SK-N-SH (cell line): ENCODE data around the gene ZKSCAN5. TPM values are rescaled to one million over a fixed set of nuclear protein-coding genes. Genes with fewer than 3 reads are reported as not detected.

Experiments
- CTCF ChIA-PET: fragments of 300-600, 350-600 bp; formaldehyde crosslinking; extraction: SDS; loops from one replicate; lab custom pipeline; 2021; lab: Yijun Ruan, JAX
- POLR2A ChIA-PET: fragments of 350-600 bp; sonication (Branson Sonifier 250); formaldehyde crosslinking; extraction: SDS; loops from one replicate; lab custom pipeline; 2020; ENCODE audit warnings: antibody characterized with exemption, inconsistent platforms; lab: Yijun Ruan, JAX
- DNase-seq: peaks from one replicate; pipeline ENCODE4 v3.0.0; 2012
- H2AFZ ChIP-seq: fragments of 200-600 bp; sonication (generic); 2 replicates; pipeline ENCODE4 v1.8.1; 2016; ENCODE audit warnings: antibody characterized with exemption, mild to moderate bottlenecking, low read depth
- H3F3A ChIP-seq: fragments of 200-600 bp; sonication (generic); replicated peaks from 2 replicates; pipeline ENCODE3; 2016; ENCODE audit warnings: antibody characterized with exemption, mild to moderate bottlenecking; ENCODE audit not compliant: insufficient read depth
- H3K27ac ChIP-seq, 2 experiments: fragments of 200-500 bp in 1 of 2; fragments of 200-600 bp in 1 of 2; sonication (Bioruptor generic) in 1 of 2; sonication (generic), shearing (Covaris generic) in 1 of 2; 2 replicates each; pipeline versions ENCODE4 v1.5.1 to v1.6.1; 2014 to 2016; ENCODE audit warnings: low read depth in 2 of 2, inconsistent platforms in 1 of 2, low read length in 1 of 2, mild to moderate bottlenecking in 1 of 2, mixed read lengths in 1 of 2
- H3K27me3 ChIP-seq: fragments of 200-600 bp; sonication (generic), shearing (Covaris generic); 2 replicates; pipeline ENCODE4 v1.6.1; 2016; ENCODE audit warnings: mixed run types; ENCODE audit not compliant: insufficient read depth
- H3K36me3 ChIP-seq, 2 experiments: fragments of 200-500 bp in 1 of 2; fragments of 200-600 bp in 1 of 2; sonication (Bioruptor generic) in 1 of 2; sonication (generic) in 1 of 2; replicated peaks in 1 of 2; 2 replicates each; pipeline versions ENCODE3 to v1.5.1; 2014 to 2016; ENCODE audit warnings: low read length in 1 of 2, mild to moderate bottlenecking in 1 of 2; ENCODE audit not compliant: insufficient read depth in 2 of 2, control insufficient read depth in 1 of 2
- H3K4me1 ChIP-seq, 2 experiments: fragments of 200-500 bp in 1 of 2; fragments of 200-600 bp in 1 of 2; sonication (Bioruptor generic) in 1 of 2; sonication (generic), shearing (Covaris generic) in 1 of 2; 2 replicates each; pipeline versions ENCODE4 v1.5.1 to v1.6.1; 2014 to 2016; ENCODE audit warnings: low read depth in 1 of 2, low read length in 1 of 2, mixed run types in 1 of 2; ENCODE audit not compliant: insufficient read depth in 2 of 2, control insufficient read depth in 1 of 2
- H3K4me2 ChIP-seq: fragments of 200-600 bp; sonication (generic), shearing (Covaris generic); 2 replicates; pipeline ENCODE4 v1.6.1; 2017; ENCODE audit warnings: mixed run types
- H3K4me3 ChIP-seq, 2 experiments: fragments of 200-500 bp in 1 of 2; fragments of 200-600 bp in 1 of 2; sonication (Bioruptor generic) in 1 of 2; sonication (generic), shearing (Covaris generic) in 1 of 2; 2 replicates each; pipeline versions ENCODE4 v1.5.1 to v1.8.1; 2014 to 2016; ENCODE audit warnings: low read depth in 2 of 2, inconsistent platforms in 1 of 2, low read length in 1 of 2, mild to moderate bottlenecking in 1 of 2, mixed read lengths in 1 of 2, moderate library complexity in 1 of 2
- H3K79me2 ChIP-seq: fragments of 200-600 bp; sonication (generic); 2 replicates; pipeline ENCODE4 v1.8.1; 2017; ENCODE audit warnings: mild to moderate bottlenecking; ENCODE audit not compliant: insufficient read depth
- H3K9ac ChIP-seq: fragments of 200-600 bp; sonication (generic); 2 replicates; pipeline ENCODE4 v1.6.1; 2017; ENCODE audit warnings: mixed run types
- H3K9me2 ChIP-seq: fragments of 200-600 bp; sonication (generic); 2 replicates; pipeline ENCODE4 v1.6.1; 2017; ENCODE audit warnings: mixed run types
- H3K9me3 ChIP-seq: fragments of 200-600 bp; sonication (generic); 2 replicates; pipeline ENCODE4 v1.6.1; 2017; ENCODE audit warnings: mixed run types, mild to moderate bottlenecking, moderate library complexity
- H4K20me1 ChIP-seq: fragments of 200-600 bp; sonication (generic); 2 replicates; pipeline ENCODE4 v1.6.1; 2017; ENCODE audit warnings: mild to moderate bottlenecking, mixed run types; ENCODE audit not compliant: insufficient read depth
- EZH2phosphoT487 ChIP-seq: fragments of 200-600 bp; sonication (generic); IDR thresholded peaks from 2 replicates; pipeline ENCODE4 v1.6.1; 2017; ENCODE audit warnings: low read depth, mixed run types, mild to moderate bottlenecking, antibody characterized with exemption, moderate library complexity, borderline replicate concordance
- FOSL2 ChIP-seq: IDR thresholded peaks from 2 replicates; pipeline ENCODE4 v1.4.0; 2012; ENCODE audit warnings: low read depth, mild to moderate bottlenecking, moderate library complexity, borderline replicate concordance
- FOXJ3 ChIP-seq: sonication (generic); formaldehyde crosslinking; IDR thresholded peaks from 2 replicates; pipeline ENCODE4 v1.5.1; 2020; ENCODE audit warnings: mild to moderate bottlenecking, missing genetic modification reagents
- GABPA ChIP-seq: IDR thresholded peaks from 2 replicates; pipeline ENCODE4 v1.4.0; 2012; ENCODE audit warnings: low read depth, mild to moderate bottlenecking
- JUND ChIP-seq: IDR thresholded peaks from 2 replicates; pipeline ENCODE4 v1.4.0; 2012
- MAX ChIP-seq: IDR thresholded peaks from 2 replicates; pipeline ENCODE4 v1.4.0; 2012; ENCODE audit warnings: low read depth
- MXI1 ChIP-seq: IDR thresholded peaks from 2 replicates; pipeline ENCODE4 v1.6.1; 2012; ENCODE audit warnings: mild to moderate bottlenecking, low read depth, low read length, improper control_type of control experiment
- NFIC ChIP-seq: IDR thresholded peaks from 2 replicates; pipeline ENCODE4 v1.4.0; 2012; ENCODE audit warnings: borderline replicate concordance
- NRF1 ChIP-seq: IDR thresholded peaks from 2 replicates; pipeline ENCODE4 v1.6.1; 2012; ENCODE audit warnings: low read depth, mild to moderate bottlenecking, low read length
- POLR2AphosphoS5 ChIP-seq: IDR thresholded peaks from 2 replicates; pipeline ENCODE4 v1.6.1; 2012; ENCODE audit warnings: low read depth, low read length
- RCOR1 ChIP-seq: fragments of 150-350 bp; IDR thresholded peaks from 2 replicates; pipeline ENCODE4 v1.6.1; 2017; ENCODE audit warnings: antibody characterized with exemption, low read length
- REST ChIP-seq: IDR thresholded peaks from 2 replicates; pipeline ENCODE4 v1.6.1; 2012; ENCODE audit warnings: mild to moderate bottlenecking, low read depth, low read length, moderate library complexity
- TCF12 ChIP-seq: IDR thresholded peaks from 2 replicates; pipeline ENCODE4 v1.4.0; 2012
- TEAD4 ChIP-seq: IDR thresholded peaks from 2 replicates; pipeline ENCODE4 v1.4.0; 2012; ENCODE audit warnings: mild to moderate bottlenecking, borderline replicate concordance; ENCODE audit not compliant: insufficient read depth
- ZBTB33 ChIP-seq: IDR thresholded peaks from 2 replicates; pipeline ENCODE4 v1.4.0; 2012; ENCODE audit warnings: low read depth, borderline replicate concordance
- WGBS: methylation state at CpG from one replicate; pipeline ENCODE4 v1.1.6; 2017; ENCODE audit warnings: low lambda C conversion rate; 5-methylcytosine and 5-hydroxymethylcytosine counted together
- polyA plus RNA-seq, 3 experiments: library from polyadenylated mRNA; depleted of rRNA; stranded (reverse); fragments of >200 nt; gene quantifications; 2 replicates each; pipeline ENCODE4 v1.2.3, GENCODE V29; 2012

ZKSCAN5 gene
- polyA plus RNA-seq, 1 of the 3 experiments (the other 2 are of a cell fraction): 7.5 TPM

- CTCF ChIA-PET: no interaction called here
- H3K36me3 ChIP-seq: peaks cover 55 to 63% of the 10 kb centered on the region in 2 experiments
- DNase-seq: no peak
Measured at GRCh38 chr7:99562114-99562784, 57.8 kb downstream of the ZKSCAN5 start.

GRCh38 chr7:99562832-99563231 lies 58.4 kb downstream of the ZKSCAN5 start:
- peaks cover 82% of the 10 kb centered on the region for H3K79me2 ChIP-seq
- H2AFZ ChIP-seq: no peak overlapping the region
- H3F3A ChIP-seq: peaks cover 64% of the 10 kb centered on the region
- H4K20me1 ChIP-seq: 0 out of 2 replicates have a peak, but pooled peaks cover 5% of the 10 kb centered on the region
- peak overlapping the region; percentile 64 for H3K9ac ChIP-seq
- H3K4me3 ChIP-seq: no peak overlapping the region
- H3K9me2 ChIP-seq: no peaks in the 10 kb centered on the region
- ChIA-PET POLR2A (no interaction called here), CTCF (no interaction called here)
- peak overlapping the region; percentile 58 to 99 for H3K27ac ChIP-seq
- H3K36me3 ChIP-seq: peaks cover 55 to 69% of the 10 kb centered on the region in 2 experiments
- WGBS: 11% methylated on average over 2 of the region's 2 CpGs
- peak overlapping the region; percentile 89 for H3K4me2 ChIP-seq
- no peaks in the 10 kb centered on the region for H3K9me3 ChIP-seq
- no peaks in the 10 kb centered on the region for H3K27me3 ChIP-seq
- peaks cover 13 to 29% of the 10 kb centered on the region in 2 experiments; a peak in 3 of 4 replicates for H3K4me1 ChIP-seq
- no peak for DNase-seq
- TF ChIP-seq ZBTB33 (peak; percentile 91; the same call in 1 of the 2 replicates), EZH2phosphoT487 (no peak), MAX (peak; percentile 90), FOSL2 (peak; percentile 100), POLR2AphosphoS5 (peak; percentile 91), TCF12 (peak; percentile 98), JUND (peak; percentile 100), NFIC (peak; percentile 62; the same call in 1 of the 2 replicates), GABPA (peak; percentile 36; the same call in 1 of the 2 replicates), FOXJ3 (CRISPR knock-in tag) (no peak), MXI1 (no peak)

More at GRCh38 chr7:99562114-99562784, 57.8 kb downstream of the ZKSCAN5 start:
- H3K4me2 ChIP-seq: peak overlapping the region; percentile 89
- H3K4me1 ChIP-seq: peaks cover 16 to 29% of the 10 kb centered on the region in 2 experiments
- 62% methylated on average over 9 of the region's 9 CpGs for WGBS
- H3K9me3 ChIP-seq: no peaks in the 10 kb centered on the region
- peaks cover 69% of the 10 kb centered on the region for H3F3A ChIP-seq
- POLR2A ChIA-PET: no interaction called here
- peak overlapping the region; percentile 58 to 99 for H3K27ac ChIP-seq
- H4K20me1 ChIP-seq: 0 out of 2 replicates have a peak, but pooled peaks cover 5% of the 10 kb centered on the region
- H3K9ac ChIP-seq: peak overlapping the region; percentile 64
- no peak overlapping the region for H3K4me3 ChIP-seq
- H3K27me3 ChIP-seq: no peaks in the 10 kb centered on the region
- TF ChIP-seq RCOR1 (no peak), REST (peak; percentile 56; the same call in 1 of the 2 replicates), NRF1 (no peak), TEAD4 (no peak)
- TF ChIP-seq, all 33 proteins: peak for 1
- Histone ChIP-seq H3K9me2 (no peaks in the 10 kb centered on the region), H2AFZ (no peak overlapping the region), H3K79me2 (peaks cover 82% of the 10 kb centered on the region)
